Retinal pigment epithelial cell (primary cell): ENCODE data around the gene FAM193A.

Experiments
- DNase-seq: peaks from one replicate; pipeline ENCODE4 v3.0.0-alpha.2; 2010; ENCODE audit warnings: low read depth
- H3K4me3 ChIP-seq: 2 replicates; pipeline ENCODE4 v1.5.1; 2011; ENCODE audit warnings: mild to moderate bottlenecking, low read length, control low read depth, moderate library complexity
- TF ChIP-seq, protein P1 (sequence below): conservative IDR thresholded peaks from 2 replicates; pipeline ENCODE4 v1.5.1; 2011; ENCODE audit warnings: low read depth, low read length, control low read depth, inconsistent platforms

FAM193A gene

DNA sequence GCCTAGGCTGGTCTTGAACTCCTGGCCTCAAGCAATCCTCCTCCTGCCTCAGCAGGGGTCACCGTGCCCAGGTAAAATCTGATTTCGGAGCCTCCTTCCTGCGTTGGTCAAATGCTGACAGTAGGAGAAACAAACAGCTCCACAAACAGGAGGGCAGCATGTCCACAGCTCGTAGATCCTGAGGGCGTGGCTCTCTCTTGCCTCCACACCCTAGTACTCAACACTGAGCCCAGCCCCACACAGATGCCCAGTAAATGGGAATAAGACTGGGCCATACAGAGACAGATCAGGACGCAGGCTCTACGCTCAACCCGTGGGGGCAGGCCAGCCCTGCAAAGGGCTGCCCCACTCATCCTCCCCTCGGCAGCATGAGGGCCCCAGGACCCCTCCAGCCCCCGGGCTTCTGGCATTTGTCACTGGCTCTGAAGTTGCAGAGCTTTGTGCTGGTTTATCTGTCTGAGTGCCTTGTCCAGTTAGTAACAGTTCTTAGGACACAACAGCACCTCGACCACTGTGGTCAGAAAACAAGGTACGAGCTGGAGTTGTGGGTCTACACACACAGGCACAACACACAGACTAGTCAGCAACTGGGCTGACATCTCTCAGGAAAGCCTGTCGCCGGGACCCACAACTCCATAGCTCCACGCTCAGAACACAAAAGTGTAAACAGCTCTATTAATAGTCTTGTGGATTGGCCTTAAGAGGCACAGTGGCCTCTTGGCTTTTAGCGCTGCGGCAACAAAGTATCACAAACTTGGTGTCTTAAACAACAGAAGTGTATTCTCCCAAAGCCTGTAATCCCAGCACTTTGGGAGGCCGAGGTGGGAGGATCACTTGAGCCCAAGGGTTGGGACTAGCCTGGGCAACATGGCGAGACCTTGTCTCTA lies 214.5 kb downstream of the FAM193A start:
- no peak overlapping the region for H3K4me3 ChIP-seq
- TF ChIP-seq, protein P1, sequence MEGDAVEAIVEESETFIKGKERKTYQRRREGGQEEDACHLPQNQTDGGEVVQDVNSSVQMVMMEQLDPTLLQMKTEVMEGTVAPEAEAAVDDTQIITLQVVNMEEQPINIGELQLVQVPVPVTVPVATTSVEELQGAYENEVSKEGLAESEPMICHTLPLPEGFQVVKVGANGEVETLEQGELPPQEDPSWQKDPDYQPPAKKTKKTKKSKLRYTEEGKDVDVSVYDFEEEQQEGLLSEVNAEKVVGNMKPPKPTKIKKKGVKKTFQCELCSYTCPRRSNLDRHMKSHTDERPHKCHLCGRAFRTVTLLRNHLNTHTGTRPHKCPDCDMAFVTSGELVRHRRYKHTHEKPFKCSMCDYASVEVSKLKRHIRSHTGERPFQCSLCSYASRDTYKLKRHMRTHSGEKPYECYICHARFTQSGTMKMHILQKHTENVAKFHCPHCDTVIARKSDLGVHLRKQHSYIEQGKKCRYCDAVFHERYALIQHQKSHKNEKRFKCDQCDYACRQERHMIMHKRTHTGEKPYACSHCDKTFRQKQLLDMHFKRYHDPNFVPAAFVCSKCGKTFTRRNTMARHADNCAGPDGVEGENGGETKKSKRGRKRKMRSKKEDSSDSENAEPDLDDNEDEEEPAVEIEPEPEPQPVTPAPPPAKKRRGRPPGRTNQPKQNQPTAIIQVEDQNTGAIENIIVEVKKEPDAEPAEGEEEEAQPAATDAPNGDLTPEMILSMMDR: no peak
- no peak for DNase-seq

DNA sequence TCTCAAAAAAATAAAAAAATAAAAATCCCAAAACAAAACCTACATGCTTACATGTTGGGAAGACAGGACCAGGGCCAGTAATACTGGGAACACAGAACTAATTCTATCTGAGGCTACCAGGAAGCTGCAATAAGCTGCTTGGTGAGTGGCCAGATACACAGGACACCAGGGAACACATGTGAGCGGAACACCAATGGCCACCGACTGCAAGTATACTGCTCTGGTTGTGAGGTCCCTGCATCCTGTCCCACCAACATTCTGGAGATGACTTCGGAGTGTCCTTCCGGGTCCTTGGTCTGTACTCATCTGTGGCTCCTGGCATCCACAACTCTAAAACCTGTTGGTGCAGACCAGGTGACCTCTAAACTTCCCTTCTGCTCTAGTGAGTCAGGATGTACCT lies 217.0 kb downstream of the FAM193A start:
- no peak for DNase-seq
- H3K4me3 ChIP-seq: no peak overlapping the region
- TF ChIP-seq, protein P1: no peak

DNA sequence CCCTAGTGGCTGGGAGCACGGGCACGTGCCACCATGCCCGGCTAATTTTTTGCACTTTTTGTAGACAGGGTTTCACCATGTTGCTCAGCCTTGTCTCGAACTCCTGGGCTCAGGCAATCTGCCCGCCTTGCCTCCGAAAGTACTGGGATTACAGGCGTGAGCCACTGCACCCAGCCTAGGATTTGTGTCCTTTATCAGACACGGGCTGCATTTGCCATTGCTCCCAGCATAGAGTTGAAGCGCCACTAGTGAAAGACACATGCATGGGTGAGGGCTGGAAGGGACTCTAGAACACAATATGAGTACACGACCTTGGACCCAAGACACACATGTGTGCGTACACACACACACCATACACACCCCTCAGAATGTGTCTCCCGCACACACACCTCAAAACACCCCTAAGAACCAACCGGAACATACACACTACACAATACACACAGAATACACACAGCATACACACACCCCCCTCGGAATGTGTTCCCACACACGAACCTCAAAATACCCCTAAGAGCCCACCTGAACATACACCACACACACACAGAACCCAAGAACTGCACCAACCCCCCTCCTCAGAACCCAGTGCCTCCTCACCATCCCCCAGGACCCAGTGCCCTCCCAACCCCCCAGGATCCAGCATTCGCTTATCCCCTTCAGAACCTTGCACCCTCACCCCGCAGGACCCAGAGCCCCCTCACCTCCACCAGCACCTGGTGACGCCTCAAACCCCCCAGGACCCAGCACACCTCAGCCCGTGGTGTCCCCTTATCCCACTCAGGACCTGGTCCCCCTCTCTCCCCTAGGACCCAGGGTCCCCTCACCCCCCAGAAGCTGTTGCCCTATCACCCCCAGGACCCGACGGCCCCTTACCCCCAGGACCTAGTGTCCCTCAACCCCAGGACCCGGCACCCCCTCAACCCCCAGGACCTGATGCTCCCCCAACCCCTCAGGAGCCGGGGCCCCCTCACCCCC lies 218.7 kb downstream of the FAM193A start:
- no peak for DNase-seq
- peak overlapping the region; percentile 71 for H3K4me3 ChIP-seq
- TF ChIP-seq, protein P1: no peak

DNA sequence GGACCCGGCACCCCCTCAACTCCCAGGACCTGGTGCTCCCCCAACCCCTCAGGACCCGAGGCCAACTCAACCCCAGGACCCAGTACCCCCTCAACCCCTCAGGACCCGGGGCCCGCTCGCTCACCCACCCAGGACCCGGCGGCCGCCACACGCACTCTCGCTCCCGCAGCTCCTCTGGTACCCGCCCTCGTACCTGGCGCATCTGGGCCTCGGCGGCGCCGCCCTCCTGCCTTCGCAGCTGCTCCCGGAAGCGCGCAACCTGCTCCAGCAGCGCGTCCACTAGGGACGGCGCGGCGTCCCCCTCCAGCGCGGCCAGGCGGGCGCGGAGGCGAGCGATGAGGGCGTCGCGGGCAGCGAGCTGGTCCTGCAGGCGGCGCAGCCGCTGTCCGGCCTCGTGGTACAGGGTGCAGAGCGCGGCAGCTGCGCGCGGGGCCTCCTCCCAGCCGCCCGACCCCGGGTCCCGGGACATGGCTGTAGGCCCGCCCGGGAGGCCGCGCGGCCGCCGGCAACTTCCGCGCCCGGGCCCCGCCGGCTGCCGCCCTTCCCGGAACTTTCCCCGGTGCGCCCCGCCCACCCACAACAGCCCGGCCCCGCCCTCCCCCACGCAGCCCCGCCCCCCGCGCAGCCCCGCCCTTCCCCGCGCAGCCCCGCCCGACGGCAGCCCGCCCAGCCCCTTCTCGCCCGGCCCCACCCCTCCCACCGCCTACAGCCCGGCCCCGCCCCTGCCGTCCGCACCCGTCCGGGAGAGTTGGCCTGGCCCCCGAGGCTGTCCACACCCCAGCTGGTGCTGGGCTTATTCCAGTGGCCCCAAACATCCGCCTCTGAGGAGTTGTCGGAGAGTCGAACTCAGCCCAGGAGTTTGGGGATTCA lies 219.6 kb downstream of the FAM193A start, which contains the start of gene TNIP2:
TSS of gene TNIP2 (minus strand) at position 516 of the 870 bp plus-strand sequence. CDS start at position 469, 47 bp downstream.
- peak; percentile 27 for DNase-seq
- peak within 1 kb of the TSS; percentile 71 for H3K4me3 ChIP-seq
- TF ChIP-seq, protein P1: peak; percentile 25

DNA sequence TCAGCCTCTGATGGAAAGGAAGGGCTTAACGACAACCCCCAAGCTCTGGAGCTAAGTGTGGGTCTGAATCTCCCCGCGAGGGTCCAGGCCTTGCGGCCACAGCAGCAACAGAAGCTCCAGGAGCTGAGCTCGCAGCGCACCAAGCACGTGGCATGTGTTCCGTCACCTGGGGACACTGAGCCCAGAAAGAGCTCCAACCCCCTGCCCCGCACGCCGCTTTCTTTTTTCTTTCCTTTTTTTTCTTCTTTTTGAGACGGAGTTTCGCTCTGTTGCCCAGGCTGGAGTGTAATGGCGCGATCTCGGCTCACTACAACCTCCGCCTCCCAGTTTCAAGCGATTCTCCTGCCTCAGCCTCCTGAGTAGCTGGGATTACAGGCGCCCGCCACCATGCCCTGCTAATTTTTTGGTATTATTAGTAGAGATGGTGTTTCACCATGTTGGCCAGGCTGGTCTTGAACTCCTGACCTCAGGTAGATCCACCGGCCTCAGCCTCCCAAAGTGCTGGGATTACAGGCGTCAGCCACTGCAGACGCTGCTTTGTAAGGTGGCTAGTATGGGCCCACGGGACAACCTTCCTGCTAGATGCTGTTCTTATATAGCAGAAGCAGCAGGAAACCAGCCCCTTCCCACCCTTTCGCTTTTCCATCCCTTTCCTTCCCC lies 220.4 kb downstream of the FAM193A start:
- DNase-seq: no peak
- TF ChIP-seq, protein P1: no peak
- peak overlapping the region; percentile 27 for H3K4me3 ChIP-seq

DNA sequence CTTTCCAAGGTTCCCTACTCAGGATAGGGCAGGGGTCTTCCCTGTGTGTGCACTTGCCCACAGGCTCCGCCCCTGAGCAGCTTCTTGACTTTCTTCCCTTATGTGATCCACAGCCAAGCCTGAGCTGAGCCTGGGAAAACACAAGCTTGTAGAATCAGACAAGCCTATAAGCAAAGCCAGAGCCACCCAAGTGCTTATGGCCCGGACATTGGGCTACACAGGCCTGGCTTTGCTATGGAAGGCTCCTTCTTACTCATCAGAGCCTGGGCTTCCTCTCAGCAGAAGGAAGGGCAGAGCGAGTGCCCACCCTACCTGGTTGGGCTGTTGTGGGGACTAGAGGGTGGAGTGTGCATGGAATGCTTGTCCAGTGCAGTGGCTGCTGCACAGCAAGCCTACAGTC lies 221.0 kb downstream of the FAM193A start:
- TF ChIP-seq, protein P1: no peak
- no peak for DNase-seq
- no peak overlapping the region for H3K4me3 ChIP-seq
